Mammary epithelial cell (primary cell): Measurements from ENCODE around the gene KCNQ1.

Source experiments
- CTCF ChIP-seq, 2 donors: IDR thresholded peaks in 1 of 2; conservative IDR thresholded peaks in 1 of 2; 2 replicates each; pipeline ENCODE4 v1.5.1; 2011 to 2012; ENCODE audit warnings: inconsistent platforms in 2 of 2, low read length in 2 of 2, mild to moderate bottlenecking in 2 of 2, control low read depth in 1 of 2, low read depth in 1 of 2; ENCODE audit not compliant: insufficient read depth in 1 of 2; ENCODE audit errors: extremely low read depth in 1 of 2
- EZH2 ChIP-seq: IDR thresholded peaks from 2 replicates; pipeline ENCODE4 v1.6.1; 2012; ENCODE audit warnings: low read length, inconsistent platforms, borderline replicate concordance

GRCh38 chr11:2825889-2826678 is 381.3 kb downstream of the KCNQ1 start:
- TF ChIP-seq CTCF (conservative IDR thresholded peaks at IDR 0.05 in 1 of 2, IDR thresholded peaks at IDR 0.05 in 1 of 2; ENCODE audit: extremely low read depth in 1 of 2, insufficient read depth in 1 of 2, low read depth in 1 of 2, low read length in 2 of 2) (no peak), EZH2 (no peak)
